COLO668 (cell line): ENCODE results near the gene WNK1.

Experiments used
- DNase-seq: peaks from one replicate; lab custom pipeline; 2025; ENCODE audit not compliant: unreplicated experiment; lab: John Stamatoyannopoulos, UW

The WNK1 gene

GRCh38 chr12:944211-944610 is 191.8 kb downstream of the WNK1 start:
- no peak for DNase-seq

- DNase-seq = no peak
Measured at GRCh38 chr12:946212-946611, 193.8 kb downstream of the WNK1 start.

- no peak for DNase-seq
Measured at GRCh38 chr12:946631-947030, 194.3 kb downstream of the WNK1 start.

GRCh38 chr12:948238-948637 is 195.9 kb downstream of the WNK1 start:
- no peak for DNase-seq

- peak; percentile 99 for DNase-seq
Measured at GRCh38 chr12:949453-950191, 197.2 kb downstream of the WNK1 start, which contains the start of gene RAD52. Gene RAD52 (minus strand): TSS chr12:949694. CDS start chr12:933058, 16,636 bp downstream.

- peak; percentile 25 for DNase-seq
Measured at GRCh38 chr12:951176-951575, 198.8 kb downstream of the WNK1 start.

- DNase-seq = no peak
Measured at GRCh38 chr12:953776-954175, 201.4 kb downstream of the WNK1 start.

- no peak for DNase-seq
Measured at GRCh38 chr12:954741-955140, 202.4 kb downstream of the WNK1 start.

GRCh38 chr12:955939-956338 is 203.6 kb downstream of the WNK1 start:
- DNase-seq = no peak

GRCh38 chr12:958588-959123 is 206.3 kb downstream of the WNK1 start:
- DNase-seq = no peak
